ENCODE data around the gene QRSL1.

DNA sequence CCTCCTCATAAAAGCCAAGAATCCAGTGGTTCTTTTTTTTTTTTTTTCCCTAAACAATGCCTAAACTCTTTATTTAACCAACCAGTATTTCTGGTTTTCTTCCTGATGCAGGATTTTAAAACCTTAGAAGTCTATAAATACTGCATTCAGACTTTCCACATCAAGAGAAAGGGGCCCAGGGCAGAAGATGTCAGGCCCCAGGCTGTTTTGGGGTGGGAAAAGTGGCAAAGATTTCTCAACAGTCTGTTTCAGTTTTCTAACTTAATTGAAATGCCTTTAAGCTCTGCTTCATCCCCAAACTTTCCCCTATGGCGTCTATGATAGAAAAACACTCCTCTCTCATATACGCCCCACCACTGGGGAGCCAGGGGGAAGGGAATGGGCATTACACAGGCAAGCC lies 33.1 kb downstream of the QRSL1 start:
- TF ChIP-seq ZNF24 (IDR thresholded peaks at IDR 0.05) (no peak), EZH2 (IDR thresholded peaks at IDR 0.05; ENCODE audit: borderline replicate concordance, control insufficient read depth, low read depth, low read length) (no peak), HDAC2 (IDR thresholded peaks at IDR 0.05) (no peak), NBN (IDR thresholded peaks at IDR 0.05) (no peak), CHD2 (IDR thresholded peaks at IDR 0.05; ENCODE audit: borderline replicate concordance, low read depth, low read length) (no peak), ZZZ3 (IDR thresholded peaks at IDR 0.05; ENCODE audit: control insufficient read depth, insufficient read length, low read depth) (no peak), POLR2A (IDR thresholded peaks at IDR 0.05; ENCODE audit: low read depth, low read length) (no peak), BRCA1 (IDR thresholded peaks at IDR 0.05; ENCODE audit: low read depth, low read length) (no peak), FOXM1 (IDR thresholded peaks at IDR 0.05; ENCODE audit: low read depth, low read length) (no peak), KDM1A (IDR thresholded peaks at IDR 0.05; ENCODE audit: borderline replicate concordance) (no peak), ZSCAN29 (IDR thresholded peaks at IDR 0.05) (no peak)
- TF ChIP-seq, protein P1, sequence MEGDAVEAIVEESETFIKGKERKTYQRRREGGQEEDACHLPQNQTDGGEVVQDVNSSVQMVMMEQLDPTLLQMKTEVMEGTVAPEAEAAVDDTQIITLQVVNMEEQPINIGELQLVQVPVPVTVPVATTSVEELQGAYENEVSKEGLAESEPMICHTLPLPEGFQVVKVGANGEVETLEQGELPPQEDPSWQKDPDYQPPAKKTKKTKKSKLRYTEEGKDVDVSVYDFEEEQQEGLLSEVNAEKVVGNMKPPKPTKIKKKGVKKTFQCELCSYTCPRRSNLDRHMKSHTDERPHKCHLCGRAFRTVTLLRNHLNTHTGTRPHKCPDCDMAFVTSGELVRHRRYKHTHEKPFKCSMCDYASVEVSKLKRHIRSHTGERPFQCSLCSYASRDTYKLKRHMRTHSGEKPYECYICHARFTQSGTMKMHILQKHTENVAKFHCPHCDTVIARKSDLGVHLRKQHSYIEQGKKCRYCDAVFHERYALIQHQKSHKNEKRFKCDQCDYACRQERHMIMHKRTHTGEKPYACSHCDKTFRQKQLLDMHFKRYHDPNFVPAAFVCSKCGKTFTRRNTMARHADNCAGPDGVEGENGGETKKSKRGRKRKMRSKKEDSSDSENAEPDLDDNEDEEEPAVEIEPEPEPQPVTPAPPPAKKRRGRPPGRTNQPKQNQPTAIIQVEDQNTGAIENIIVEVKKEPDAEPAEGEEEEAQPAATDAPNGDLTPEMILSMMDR (IDR thresholded peaks at IDR 0.05 in 2 of 3, conservative IDR thresholded peaks at IDR 0.05 in 1 of 3; ENCODE audit: control insufficient read depth in 2 of 3, extremely low read depth in 1 of 3, insufficient read depth in 1 of 3, low read depth in 3 of 3, low read length in 3 of 3): no peak
- TF ChIP-seq, protein P2, sequence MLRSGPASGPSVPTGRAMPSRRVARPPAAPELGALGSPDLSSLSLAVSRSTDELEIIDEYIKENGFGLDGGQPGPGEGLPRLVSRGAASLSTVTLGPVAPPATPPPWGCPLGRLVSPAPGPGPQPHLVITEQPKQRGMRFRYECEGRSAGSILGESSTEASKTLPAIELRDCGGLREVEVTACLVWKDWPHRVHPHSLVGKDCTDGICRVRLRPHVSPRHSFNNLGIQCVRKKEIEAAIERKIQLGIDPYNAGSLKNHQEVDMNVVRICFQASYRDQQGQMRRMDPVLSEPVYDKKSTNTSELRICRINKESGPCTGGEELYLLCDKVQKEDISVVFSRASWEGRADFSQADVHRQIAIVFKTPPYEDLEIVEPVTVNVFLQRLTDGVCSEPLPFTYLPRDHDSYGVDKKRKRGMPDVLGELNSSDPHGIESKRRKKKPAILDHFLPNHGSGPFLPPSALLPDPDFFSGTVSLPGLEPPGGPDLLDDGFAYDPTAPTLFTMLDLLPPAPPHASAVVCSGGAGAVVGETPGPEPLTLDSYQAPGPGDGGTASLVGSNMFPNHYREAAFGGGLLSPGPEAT (IDR thresholded peaks at IDR 0.05; ENCODE audit: low read depth): no peak
- TF ChIP-seq, protein P3, sequence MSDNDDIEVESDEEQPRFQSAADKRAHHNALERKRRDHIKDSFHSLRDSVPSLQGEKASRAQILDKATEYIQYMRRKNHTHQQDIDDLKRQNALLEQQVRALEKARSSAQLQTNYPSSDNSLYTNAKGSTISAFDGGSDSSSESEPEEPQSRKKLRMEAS (IDR thresholded peaks at IDR 0.05; ENCODE audit: low read depth, low read length): no peak

Data from GM12878 (cell line).